H1 (cell line): ENCODE measurements around the gene PTPRE. TPM values are rescaled to one million over a fixed set of nuclear protein-coding genes. Genes with fewer than 3 reads are reported as not detected.

Experiments
- BCL11A ChIP-seq, 2 experiments: IDR thresholded peaks; one replicate each; pipeline ENCODE4 v1.6.1; 2011; ENCODE audit warnings: low read depth in 2 of 2, low read length in 2 of 2, mild to moderate bottlenecking in 2 of 2
- CBX5 ChIP-seq: fragments of 300-800, 300-1000 bp; sonication (generic); IDR thresholded peaks from 2 replicates; pipeline ENCODE4 v1.7.1; 2016; ENCODE audit warnings: antibody characterized with exemption, low read length, low read depth
- KDM4A ChIP-seq: IDR thresholded peaks from one replicate; pipeline ENCODE4 v1.7.1; 2012; ENCODE audit warnings: low read depth, mild to moderate bottlenecking, moderate library complexity, low read length, inconsistent platforms; ENCODE audit not compliant: severe bottlenecking
- SP4 ChIP-seq: IDR thresholded peaks from 2 replicates; pipeline ENCODE4 v1.6.1; 2012; ENCODE audit warnings: low read length, inconsistent platforms
- SUZ12 ChIP-seq: fragments of 200-600 bp; sonication (generic); IDR thresholded peaks from 2 replicates; pipeline ENCODE4 v1.6.1; 2012; ENCODE audit warnings: mild to moderate bottlenecking, inconsistent platforms, low read length, moderate library complexity, mixed read lengths
- polyA plus RNA-seq, 7 experiments: library from polyadenylated mRNA; depleted of rRNA in 3 of 7; stranded (reverse) in 5 of 7; unstranded in 2 of 7; fragments of >200 nt in 5 of 7; fragments of 200-250 nt in 2 of 7; gene quantifications; 1 replicate in 5 of 7; 2 replicates in 1 of 7; 4 replicates in 1 of 7; pipeline versions ENCODE4 v1.2.1 to v1.2.3, GENCODE V29; 2011 to 2013; ENCODE audit warnings: missing spikeins in 2 of 7, mixed read lengths in 2 of 7
- total RNA-seq: library from RNA; stranded (reverse); fragmentation: NEBNext Ultra II Directional; extraction: Animal tissue kit (Norgen Biotek cat#: 25700); gene quantifications from 2 replicates; pipeline ENCODE4 v1.2.1, GENCODE V29; 2021
- TF ChIP-seq, protein P1 (sequence below): fragments of 300-600 bp; sonication (generic); IDR thresholded peaks from 2 replicates; pipeline ENCODE4 v1.7.1; 2012; ENCODE audit warnings: low read length, moderate library complexity, mild to moderate bottlenecking, inconsistent platforms; ENCODE audit not compliant: insufficient replicate concordance

The PTPRE gene
- total and polyA plus RNA-seq, 2 of the 8 experiments (the other 6 are each of a cell fraction or from before 2014, with no cell fraction given) = 0.33 to 0.54 TPM

- TF ChIP-seq, protein P1, sequence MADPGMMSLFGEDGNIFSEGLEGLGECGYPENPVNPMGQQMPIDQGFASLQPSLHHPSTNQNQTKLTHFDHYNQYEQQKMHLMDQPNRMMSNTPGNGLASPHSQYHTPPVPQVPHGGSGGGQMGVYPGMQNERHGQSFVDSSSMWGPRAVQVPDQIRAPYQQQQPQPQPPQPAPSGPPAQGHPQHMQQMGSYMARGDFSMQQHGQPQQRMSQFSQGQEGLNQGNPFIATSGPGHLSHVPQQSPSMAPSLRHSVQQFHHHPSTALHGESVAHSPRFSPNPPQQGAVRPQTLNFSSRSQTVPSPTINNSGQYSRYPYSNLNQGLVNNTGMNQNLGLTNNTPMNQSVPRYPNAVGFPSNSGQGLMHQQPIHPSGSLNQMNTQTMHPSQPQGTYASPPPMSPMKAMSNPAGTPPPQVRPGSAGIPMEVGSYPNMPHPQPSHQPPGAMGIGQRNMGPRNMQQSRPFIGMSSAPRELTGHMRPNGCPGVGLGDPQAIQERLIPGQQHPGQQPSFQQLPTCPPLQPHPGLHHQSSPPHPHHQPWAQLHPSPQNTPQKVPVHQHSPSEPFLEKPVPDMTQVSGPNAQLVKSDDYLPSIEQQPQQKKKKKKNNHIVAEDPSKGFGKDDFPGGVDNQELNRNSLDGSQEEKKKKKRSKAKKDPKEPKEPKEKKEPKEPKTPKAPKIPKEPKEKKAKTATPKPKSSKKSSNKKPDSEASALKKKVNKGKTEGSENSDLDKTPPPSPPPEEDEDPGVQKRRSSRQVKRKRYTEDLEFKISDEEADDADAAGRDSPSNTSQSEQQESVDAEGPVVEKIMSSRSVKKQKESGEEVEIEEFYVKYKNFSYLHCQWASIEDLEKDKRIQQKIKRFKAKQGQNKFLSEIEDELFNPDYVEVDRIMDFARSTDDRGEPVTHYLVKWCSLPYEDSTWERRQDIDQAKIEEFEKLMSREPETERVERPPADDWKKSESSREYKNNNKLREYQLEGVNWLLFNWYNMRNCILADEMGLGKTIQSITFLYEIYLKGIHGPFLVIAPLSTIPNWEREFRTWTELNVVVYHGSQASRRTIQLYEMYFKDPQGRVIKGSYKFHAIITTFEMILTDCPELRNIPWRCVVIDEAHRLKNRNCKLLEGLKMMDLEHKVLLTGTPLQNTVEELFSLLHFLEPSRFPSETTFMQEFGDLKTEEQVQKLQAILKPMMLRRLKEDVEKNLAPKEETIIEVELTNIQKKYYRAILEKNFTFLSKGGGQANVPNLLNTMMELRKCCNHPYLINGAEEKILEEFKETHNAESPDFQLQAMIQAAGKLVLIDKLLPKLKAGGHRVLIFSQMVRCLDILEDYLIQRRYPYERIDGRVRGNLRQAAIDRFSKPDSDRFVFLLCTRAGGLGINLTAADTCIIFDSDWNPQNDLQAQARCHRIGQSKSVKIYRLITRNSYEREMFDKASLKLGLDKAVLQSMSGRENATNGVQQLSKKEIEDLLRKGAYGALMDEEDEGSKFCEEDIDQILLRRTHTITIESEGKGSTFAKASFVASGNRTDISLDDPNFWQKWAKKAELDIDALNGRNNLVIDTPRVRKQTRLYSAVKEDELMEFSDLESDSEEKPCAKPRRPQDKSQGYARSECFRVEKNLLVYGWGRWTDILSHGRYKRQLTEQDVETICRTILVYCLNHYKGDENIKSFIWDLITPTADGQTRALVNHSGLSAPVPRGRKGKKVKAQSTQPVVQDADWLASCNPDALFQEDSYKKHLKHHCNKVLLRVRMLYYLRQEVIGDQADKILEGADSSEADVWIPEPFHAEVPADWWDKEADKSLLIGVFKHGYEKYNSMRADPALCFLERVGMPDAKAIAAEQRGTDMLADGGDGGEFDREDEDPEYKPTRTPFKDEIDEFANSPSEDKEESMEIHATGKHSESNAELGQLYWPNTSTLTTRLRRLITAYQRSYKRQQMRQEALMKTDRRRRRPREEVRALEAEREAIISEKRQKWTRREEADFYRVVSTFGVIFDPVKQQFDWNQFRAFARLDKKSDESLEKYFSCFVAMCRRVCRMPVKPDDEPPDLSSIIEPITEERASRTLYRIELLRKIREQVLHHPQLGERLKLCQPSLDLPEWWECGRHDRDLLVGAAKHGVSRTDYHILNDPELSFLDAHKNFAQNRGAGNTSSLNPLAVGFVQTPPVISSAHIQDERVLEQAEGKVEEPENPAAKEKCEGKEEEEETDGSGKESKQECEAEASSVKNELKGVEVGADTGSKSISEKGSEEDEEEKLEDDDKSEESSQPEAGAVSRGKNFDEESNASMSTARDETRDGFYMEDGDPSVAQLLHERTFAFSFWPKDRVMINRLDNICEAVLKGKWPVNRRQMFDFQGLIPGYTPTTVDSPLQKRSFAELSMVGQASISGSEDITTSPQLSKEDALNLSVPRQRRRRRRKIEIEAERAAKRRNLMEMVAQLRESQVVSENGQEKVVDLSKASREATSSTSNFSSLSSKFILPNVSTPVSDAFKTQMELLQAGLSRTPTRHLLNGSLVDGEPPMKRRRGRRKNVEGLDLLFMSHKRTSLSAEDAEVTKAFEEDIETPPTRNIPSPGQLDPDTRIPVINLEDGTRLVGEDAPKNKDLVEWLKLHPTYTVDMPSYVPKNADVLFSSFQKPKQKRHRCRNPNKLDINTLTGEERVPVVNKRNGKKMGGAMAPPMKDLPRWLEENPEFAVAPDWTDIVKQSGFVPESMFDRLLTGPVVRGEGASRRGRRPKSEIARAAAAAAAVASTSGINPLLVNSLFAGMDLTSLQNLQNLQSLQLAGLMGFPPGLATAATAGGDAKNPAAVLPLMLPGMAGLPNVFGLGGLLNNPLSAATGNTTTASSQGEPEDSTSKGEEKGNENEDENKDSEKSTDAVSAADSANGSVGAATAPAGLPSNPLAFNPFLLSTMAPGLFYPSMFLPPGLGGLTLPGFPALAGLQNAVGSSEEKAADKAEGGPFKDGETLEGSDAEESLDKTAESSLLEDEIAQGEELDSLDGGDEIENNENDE = no peak
- TF ChIP-seq CBX5 (no peak), KDM4A (no peak), SP4 (no peak), BCL11A (IDR thresholded peaks at IDR 0.05; ENCODE audit: low read depth in 2 of 2, low read length in 2 of 2) (no peak), SUZ12 (no peak)
Measured at GRCh38 chr10:127909716-127910463, 3.0 kb downstream of the PTPRE start (continued).
